Epithelial cell of prostate (primary cell): ENCODE measurements around the gene SH3PXD2A.
"Not testable (repeated sequence)": the region's sequence is repeated elsewhere in the genome, so short reads cannot be mapped to it uniquely, and the experiment has no call there.

Source experiments
- DNase-seq: peaks from one replicate; pipeline ENCODE4 v3.0.0-alpha.2; 2011; ENCODE audit warnings: low read depth, low spot score
- H3K27ac ChIP-seq: fragments of 450-650 bp; 2 replicates; pipeline ENCODE4 v1.5.1; 2017; ENCODE audit warnings: mild to moderate bottlenecking

The SH3PXD2A gene

GRCh38 chr10:103852856-103853255, 2.5 kb downstream of the SH3PXD2A start:
- no peak for DNase-seq
- peak overlapping the region; percentile 94 for H3K27ac ChIP-seq

DNA sequence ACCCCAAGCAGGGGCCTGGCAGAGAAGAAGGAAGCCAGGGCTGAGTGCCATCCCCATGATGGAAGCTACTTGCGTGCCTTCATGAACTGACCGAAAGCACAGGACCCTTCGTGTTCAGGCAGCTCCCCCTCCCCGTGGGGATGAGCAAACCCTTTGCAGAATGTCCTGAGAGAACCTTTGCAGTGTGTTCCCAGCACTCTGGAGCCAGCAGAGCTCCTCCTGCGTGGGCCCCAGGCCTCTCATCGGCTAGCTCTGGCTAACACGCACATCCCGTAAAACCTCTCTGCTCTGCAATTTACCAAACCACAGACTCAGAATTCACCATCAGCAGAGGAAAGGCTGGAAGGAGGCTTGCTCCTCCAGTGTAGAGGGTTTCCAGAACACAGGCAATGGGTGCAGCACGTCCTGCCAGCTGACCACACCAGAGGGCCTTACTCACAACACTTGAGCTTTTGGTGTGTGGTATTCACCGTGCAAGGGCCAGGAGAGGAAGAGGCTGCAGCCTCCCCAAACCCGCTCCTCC, 3.1 kb downstream of the SH3PXD2A start:
- DNase-seq, result no peak
- peak overlapping the region; percentile 94 for H3K27ac ChIP-seq

DNA sequence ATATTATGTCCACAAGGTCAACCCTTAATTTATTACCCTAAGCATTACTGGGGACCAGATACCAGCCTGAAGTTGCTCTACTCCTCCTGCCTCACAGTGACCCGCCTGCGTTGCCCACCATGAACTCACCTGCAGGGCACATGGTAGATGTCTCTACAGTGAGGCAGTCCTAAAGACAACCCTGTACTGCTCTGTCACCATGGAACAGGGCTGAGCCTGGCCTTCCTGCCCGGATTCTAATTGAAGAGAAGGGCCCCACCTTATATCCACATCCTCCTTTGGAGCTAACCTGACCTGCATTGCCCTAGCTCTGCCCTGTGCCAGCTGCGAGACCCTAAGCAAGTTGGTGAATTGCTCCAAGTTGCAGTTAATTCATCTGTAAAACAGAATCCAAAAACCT, 4.1 kb downstream of the SH3PXD2A start:
- DNase-seq, result no peak
- peak overlapping the region; percentile 94 for H3K27ac ChIP-seq

GRCh38 chr10:103850572-103850895, 4.8 kb downstream of the SH3PXD2A start:
- peak overlapping the region; percentile 94 for H3K27ac ChIP-seq

DNA sequence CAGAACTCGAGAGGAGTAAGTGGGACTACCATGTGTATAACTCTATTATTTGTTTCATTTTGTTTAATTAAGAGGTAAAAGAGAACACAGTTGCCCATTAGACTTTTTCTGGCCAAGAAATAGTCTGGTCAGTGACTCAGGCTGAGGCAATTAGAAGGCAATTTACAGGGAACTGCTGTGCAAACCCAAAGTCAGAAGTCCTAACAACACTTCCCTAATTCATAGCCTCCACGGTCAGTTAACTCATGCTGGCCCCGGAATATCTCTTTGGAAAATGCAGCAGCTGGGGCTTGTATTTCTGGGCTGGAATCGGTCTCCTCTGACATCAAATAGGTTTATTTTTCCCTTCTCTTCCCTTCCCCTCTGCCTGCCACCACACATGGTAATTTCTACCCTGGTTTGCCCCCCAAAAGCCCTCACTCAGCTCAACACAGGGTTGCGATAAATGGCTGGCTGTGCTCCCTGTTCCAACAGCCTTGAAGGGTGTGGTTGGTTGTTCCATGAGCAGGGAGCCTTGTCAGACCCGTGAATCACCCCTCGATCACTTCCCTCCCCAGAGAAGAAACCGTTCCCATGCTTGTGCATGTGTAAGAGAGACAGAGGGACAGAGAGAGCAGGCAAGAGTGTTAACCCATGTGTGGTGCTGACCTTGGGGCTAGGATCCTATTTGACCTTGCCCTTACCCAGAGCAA, 5.3 kb downstream of the SH3PXD2A start:
- H3K27ac ChIP-seq, result peak overlapping the region; percentile 94
- peak; percentile 46 for DNase-seq

More at GRCh38 chr10:103850572-103850895, 4.8 kb downstream of the SH3PXD2A start:
- DNase-seq, result no peak

DNA sequence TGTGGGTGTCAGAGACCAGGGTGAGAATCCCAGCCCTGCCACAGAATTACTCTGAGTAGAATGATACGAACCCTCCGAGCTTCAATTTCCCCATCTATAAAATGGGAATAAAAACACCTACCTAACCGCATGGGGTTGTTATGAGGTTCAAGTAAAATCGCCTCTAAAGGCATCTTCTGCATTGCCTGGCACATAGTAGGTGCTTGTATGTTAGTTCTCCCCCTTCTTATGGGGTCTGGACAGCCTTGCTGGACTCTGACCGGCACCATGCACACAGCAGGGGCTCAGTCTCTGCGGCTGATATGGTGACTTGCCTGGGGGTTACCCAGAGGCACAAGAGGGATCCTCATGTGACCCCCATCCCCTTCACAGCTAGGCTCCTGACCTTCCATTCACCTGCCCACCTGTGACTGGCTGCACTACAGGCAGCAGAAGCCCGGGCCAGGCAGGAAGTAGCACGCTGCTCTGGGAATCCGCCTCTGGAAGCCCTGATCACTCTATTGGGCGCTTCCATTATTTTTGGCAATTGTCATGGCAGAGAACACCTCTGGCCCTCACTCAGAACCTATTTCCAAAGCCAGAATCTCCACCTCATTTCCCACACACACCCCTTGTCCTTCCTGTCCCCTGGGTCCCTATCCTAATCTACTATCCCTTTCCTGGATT, 6.0 kb downstream of the SH3PXD2A start:
- no peak for DNase-seq
- peak overlapping the region; percentile 94 for H3K27ac ChIP-seq

DNA sequence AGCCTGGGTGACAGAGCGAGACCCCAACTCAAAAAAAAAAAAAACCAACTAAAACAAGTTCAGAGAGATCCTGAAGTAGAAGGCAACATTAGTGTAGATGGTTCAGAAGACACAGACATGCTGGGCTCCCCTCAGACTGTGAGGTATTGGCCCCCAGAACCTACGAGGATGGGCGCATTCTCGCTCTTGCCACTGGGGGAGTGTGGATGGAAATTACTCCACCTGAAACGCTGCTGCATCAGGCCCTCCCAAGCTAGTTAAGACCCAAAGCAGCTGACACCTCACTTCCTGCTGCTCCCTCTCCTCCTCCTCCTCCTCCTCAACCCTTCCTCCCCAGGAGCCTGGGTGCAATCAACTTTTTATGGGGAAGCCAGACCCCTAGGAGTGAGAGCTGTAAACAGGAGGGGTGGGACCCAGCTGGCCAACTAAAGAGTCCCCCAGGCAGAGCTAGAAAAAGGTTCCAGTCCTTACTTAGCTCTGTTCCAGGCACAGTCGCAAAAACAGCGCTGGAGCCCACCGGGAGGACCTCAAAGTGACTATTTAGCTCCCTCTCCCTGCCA, 7.4 kb downstream of the SH3PXD2A start:
- no peak for DNase-seq
- peak overlapping the region; percentile 94 for H3K27ac ChIP-seq

DNA sequence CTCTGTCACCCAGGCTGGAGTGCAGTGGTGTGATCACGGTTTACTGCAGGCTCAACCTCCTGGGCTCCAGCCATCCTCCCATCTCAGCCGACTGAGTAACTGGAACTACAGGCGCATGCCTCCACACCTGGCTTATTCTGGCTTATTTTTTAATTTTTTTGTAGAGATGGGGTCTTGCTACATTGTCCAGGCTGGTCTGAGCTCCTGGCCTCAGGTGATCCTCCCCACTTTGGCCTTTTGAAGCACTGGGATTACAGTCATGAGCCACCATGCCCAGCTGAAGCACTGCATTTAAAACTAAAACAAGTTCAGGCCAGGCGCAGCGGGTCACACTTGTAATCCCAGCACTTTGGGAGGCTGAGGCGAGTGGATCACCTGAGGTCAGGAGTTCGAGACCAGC, 8.0 kb downstream of the SH3PXD2A start:
- DNase-seq, result no peak

DNA sequence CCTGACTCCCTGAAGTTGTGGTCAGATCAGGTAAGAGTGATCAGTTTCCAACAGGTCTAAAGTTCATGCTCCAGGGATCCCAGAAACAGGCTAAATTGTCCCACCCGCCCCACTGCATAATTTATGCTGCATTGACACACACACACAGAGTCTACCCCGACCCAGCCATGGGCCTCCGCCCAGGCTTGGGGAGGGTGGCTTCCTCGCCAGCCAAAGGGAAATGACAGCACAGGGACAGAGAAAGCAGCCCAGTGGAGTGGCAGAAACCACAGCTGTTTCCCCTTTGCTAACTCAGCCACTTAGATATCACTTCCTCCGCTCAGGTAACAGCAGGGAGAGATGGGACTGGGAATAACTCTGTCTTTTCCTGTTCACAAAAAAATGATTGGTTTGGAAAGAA, 9.4 kb downstream of the SH3PXD2A start:
- peak overlapping the region; percentile 31 for H3K27ac ChIP-seq
- no peak for DNase-seq

More for the DNA sequence above, 8.0 kb downstream of the SH3PXD2A start:
- H3K27ac ChIP-seq, result peak overlapping the region; percentile 94

DNA sequence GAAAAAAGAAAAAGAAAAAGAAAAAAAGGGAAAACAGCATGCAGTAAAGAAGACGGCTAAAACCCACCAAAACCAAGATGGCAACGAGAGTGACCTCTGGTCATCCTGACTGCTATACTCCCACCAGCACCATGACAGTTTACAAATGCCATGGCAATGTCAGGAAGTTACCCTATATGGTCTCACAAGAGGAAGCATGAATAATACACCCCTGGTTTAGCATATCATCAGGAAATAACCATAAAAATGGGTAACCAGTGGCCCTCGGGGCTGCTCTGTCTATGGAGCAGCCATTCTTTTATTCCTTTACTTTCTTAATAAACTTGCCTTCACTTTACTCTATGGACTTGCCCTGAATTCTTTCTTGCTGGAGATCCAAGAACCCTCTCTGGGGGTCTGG, 10.0 kb downstream of the SH3PXD2A start:
- peak overlapping the region; percentile 31 for H3K27ac ChIP-seq
- DNase-seq, result not testable (repeated sequence)

DNA sequence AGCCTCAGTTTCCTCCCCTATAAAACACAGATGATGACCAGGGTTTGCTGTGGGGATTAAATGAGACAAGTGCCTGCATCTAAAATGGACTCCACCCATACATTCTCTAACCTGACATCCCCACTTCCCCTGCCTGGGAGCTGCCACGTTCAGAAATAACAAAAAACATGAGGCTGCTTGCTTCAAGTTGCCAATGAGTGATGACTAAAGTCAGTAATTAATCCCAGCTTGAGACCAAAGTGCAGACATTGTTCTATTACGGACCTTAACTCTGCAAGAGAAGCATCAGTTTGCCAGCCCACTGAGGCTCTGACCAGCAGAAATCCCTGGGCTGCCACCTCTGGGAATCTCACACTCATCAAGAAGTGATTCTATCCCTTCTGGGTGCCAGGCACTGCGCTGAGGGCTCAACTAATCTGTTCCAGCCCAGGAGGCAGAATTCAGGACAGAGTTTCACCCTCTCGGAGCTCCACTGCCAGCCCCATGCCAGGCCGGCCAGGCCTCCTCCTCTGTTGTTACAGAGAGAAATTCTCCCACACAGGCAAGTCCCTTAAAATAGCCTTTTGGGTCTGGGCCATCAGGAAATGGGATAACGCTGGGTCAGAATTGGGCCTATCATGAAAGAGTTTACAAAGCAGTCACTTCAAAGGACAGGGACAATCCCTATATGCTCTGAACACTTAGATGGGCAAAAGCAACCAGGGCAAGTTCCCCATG, 11.4 kb downstream of the SH3PXD2A start:
- no peak for DNase-seq
- peak overlapping the region; percentile 31 for H3K27ac ChIP-seq

DNA sequence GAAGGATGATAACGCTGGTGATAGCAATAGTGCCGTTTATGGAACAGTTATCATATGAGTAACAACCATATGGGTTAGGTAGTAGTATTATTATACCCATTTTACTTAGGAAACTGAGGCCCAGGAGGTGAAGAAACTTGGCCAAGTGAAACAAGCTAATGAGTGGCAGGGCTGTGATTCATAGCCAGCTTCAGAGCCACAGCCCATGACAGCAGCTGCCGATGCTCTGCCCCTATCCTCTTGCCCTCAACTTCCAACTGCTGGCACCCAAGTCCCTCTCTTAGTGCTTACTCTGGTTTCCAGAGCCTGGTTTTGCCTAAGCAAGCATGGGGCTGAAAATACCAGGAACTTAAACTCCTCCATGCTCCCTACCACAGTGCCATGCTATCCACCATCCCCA, 12.3 kb downstream of the SH3PXD2A start:
- DNase-seq, result no peak
- H3K27ac ChIP-seq, result no peak overlapping the region

GRCh38 chr10:103842605-103843004, 12.8 kb downstream of the SH3PXD2A start:
- DNase-seq, result no peak
- H3K27ac ChIP-seq, result no peak overlapping the region

GRCh38 chr10:103841519-103841918, 13.9 kb downstream of the SH3PXD2A start:
- no peak overlapping the region for H3K27ac ChIP-seq
- no peak for DNase-seq

GRCh38 chr10:103840740-103841070, 14.7 kb downstream of the SH3PXD2A start:
- DNase-seq, result no peak
- H3K27ac ChIP-seq, result no peak overlapping the region

- peak overlapping the region; percentile 7 for H3K27ac ChIP-seq
- DNase-seq, result no peak
Measured at GRCh38 chr10:103839872-103840739, 15.3 kb downstream of the SH3PXD2A start.

- peak overlapping the region; percentile 7 for H3K27ac ChIP-seq
- no peak for DNase-seq
Measured at GRCh38 chr10:103839519-103839871, 15.9 kb downstream of the SH3PXD2A start.

DNA sequence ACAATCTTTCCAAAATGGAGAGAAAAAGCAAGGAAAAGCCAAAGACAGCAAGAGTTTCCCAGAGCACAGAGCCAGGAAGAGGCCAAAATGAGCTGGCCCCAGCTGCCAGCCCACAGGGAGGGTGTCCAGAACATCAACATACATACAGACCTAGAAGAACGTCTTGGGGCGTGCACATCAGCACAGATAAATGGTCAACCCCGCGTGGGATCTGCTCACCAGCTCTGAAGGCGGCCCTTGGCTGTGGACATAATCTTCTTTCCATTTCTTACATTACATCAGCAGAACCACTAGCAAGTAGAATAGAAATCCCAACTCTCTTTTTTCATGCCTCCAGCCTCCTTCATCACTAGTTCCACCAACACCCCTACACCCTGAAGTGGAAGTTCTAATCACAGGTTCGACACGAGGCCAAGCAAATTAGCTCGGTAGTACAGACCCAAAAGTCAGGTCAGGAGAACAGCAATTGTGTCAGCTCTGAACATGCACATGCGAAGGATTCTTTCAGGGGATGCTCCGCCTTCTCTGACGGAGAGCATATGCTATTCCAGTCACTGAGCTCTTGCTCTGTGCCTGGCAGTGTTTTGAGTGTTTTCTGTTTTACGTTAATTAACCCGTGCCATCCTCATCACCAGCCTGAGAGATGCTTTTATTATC, 16.4 kb downstream of the SH3PXD2A start:
- no peak overlapping the region for H3K27ac ChIP-seq
- DNase-seq, result no peak

- no peak for DNase-seq
- H3K27ac ChIP-seq, result no peak overlapping the region
Measured at GRCh38 chr10:103838070-103838395, 17.3 kb downstream of the SH3PXD2A start.
